OCI-LY7 (cell line): ENCODE results near the gene TEPSIN.

Experiments
- EZH2phosphoT487 ChIP-seq: fragments of 200-600 bp; sonication (generic); IDR thresholded peaks from 2 replicates; pipeline ENCODE4 v1.6.1; 2018; ENCODE audit warnings: low read depth, borderline replicate concordance, mild to moderate bottlenecking, mixed run types, antibody characterized with exemption, low read length, moderate library complexity, mixed read lengths
- TF ChIP-seq, protein P1 (sequence below): fragments of 200-600 bp; sonication (generic); conservative IDR thresholded peaks from 2 replicates; pipeline ENCODE4 v1.5.1; 2014; ENCODE audit warnings: mild to moderate bottlenecking, antibody characterized with exemption, low read length, moderate library complexity, mixed read lengths

DNA sequence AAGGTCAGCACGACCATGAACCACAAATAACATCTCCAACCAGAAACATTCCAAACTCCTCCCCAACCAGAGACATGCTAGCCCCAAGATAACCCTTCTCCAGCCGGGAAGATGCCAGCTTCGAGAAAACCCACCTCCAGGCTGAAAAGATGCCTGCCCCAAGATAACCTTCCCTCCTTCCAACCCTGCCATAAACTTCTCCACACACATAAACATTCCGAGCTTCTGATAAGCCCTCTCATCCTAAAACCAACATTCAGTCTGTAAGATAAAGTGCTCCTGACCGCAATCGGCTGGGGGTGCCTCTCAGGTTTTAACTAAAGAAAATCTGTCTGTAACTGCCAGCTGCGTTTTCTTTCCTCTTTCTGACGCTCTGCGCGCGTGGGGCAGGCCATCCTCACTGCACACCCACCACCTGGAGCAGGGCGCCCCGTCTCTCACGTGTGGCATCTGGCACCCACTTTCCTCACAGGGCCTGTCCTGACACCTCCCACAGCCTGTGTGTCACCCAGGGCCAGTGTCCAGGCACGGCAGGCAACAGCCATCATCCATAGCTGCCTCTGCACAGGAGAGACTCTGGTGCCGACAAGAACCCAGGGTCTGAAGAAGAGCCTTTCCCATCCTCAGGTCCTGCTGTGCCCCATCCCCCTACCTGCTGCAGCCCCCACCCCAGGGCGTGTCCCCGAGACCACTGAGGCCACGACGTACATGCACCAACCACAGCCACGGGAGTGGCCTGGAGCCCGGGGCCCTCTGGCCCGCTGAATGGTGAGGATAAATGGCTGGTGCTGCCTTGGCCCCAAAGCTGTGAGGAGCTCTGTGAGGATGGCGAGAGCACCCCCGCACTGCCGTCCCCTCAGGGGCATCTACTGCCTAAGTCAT, 3.7 kb downstream of the TEPSIN start:
- TF ChIP-seq EZH2phosphoT487: no peak
- TF ChIP-seq, protein P1, sequence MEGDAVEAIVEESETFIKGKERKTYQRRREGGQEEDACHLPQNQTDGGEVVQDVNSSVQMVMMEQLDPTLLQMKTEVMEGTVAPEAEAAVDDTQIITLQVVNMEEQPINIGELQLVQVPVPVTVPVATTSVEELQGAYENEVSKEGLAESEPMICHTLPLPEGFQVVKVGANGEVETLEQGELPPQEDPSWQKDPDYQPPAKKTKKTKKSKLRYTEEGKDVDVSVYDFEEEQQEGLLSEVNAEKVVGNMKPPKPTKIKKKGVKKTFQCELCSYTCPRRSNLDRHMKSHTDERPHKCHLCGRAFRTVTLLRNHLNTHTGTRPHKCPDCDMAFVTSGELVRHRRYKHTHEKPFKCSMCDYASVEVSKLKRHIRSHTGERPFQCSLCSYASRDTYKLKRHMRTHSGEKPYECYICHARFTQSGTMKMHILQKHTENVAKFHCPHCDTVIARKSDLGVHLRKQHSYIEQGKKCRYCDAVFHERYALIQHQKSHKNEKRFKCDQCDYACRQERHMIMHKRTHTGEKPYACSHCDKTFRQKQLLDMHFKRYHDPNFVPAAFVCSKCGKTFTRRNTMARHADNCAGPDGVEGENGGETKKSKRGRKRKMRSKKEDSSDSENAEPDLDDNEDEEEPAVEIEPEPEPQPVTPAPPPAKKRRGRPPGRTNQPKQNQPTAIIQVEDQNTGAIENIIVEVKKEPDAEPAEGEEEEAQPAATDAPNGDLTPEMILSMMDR: no peak
